Parathyroid adenoma (tissue), 2 donors: ENCODE data around the gene CCDC57.

Experiments used
- H2AFZ ChIP-seq: fragments of 300-600 bp; sonication (generic); one replicate; pipeline ENCODE4 v1.7.0; 2017; ENCODE audit warnings: antibody characterized with exemption, mild to moderate bottlenecking
- H3K27ac ChIP-seq: fragments of 300-600 bp; sonication (generic); one replicate; pipeline ENCODE4 v1.7.0; 2017
- H3K27me3 ChIP-seq: fragments of 300-600 bp; sonication (generic); one replicate; pipeline ENCODE4 v1.7.0; 2017; ENCODE audit warnings: low read length; ENCODE audit not compliant: control insufficient read depth, insufficient read depth
- H3K36me3 ChIP-seq: fragments of 300-600 bp; sonication (generic); one replicate; pipeline ENCODE4 v1.7.0; 2017; ENCODE audit warnings: low read length; ENCODE audit not compliant: control insufficient read depth, insufficient read depth
- H3K4me1 ChIP-seq: fragments of 300-600 bp; sonication (generic); one replicate; pipeline ENCODE4 v1.7.0; 2017; ENCODE audit warnings: control low read depth
- H3K4me2 ChIP-seq: fragments of 300-600 bp; sonication (generic); one replicate; pipeline ENCODE4 v1.7.0; 2017; ENCODE audit warnings: low read length
- H3K4me3 ChIP-seq: fragments of 300-600 bp; sonication (generic); one replicate; pipeline ENCODE4 v1.7.0; 2017; ENCODE audit warnings: low read depth, low read length
- H3K79me2 ChIP-seq: fragments of 300-600 bp; sonication (generic); one replicate; pipeline ENCODE4 v1.7.0; 2017; ENCODE audit warnings: control low read depth
- H3K9ac ChIP-seq: fragments of 300-600 bp; sonication (generic); one replicate; pipeline ENCODE4 v1.7.0; 2017; ENCODE audit warnings: mild to moderate bottlenecking
- H3K9me3 ChIP-seq: fragments of 300-600 bp; sonication (generic); one replicate; pipeline ENCODE4 v1.7.0; 2017; ENCODE audit warnings: low read length; ENCODE audit not compliant: control insufficient read depth
- TF ChIP-seq, protein P1 (sequence below): fragments of 300-600 bp; sonication (generic); IDR thresholded peaks from one replicate; pipeline ENCODE4 v1.7.0; 2017; ENCODE audit warnings: antibody characterized with exemption, mild to moderate bottlenecking
- donor health status: primary hyperparathyroidism.

CCDC57 gene

DNA sequence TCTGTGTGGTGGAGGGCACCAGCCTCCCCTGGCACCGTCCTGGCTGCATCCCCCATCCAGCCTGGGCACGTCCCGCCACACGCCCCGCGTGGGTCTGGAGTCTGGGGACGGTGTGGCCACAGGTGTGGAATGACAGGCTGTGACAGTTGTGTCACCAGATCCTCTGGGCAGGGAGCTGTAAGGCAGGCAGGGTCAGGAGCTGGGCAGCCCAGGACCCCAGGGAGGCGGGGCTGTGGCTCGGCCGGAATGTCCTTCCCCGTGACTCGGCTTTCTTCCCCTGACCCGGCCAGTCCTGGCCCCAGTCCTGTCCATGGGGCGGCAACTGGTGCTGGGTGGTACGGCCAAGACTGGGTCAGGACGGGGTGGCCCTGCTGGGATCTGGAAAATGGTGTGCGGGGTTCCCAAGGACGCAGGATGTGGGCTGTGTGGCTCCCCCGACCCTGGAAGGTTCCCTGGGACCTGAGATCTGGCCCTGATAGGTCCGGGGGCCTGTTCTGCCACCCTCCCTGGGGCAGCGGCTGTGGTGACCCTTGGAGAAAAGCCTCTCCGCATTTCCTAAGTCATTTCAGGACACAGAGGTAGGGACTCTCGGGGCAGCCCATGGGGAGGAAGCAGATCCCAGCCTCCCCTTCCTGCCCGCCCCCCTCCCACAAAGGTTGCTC, 12.9 kb upstream of the CCDC57 start:
- H3K4me3 ChIP-seq = no peak overlapping the region
- H3K4me2 ChIP-seq = no peak overlapping the region
- H3K36me3 ChIP-seq = no peaks in the 10 kb centered on the region
- TF ChIP-seq, protein P1, sequence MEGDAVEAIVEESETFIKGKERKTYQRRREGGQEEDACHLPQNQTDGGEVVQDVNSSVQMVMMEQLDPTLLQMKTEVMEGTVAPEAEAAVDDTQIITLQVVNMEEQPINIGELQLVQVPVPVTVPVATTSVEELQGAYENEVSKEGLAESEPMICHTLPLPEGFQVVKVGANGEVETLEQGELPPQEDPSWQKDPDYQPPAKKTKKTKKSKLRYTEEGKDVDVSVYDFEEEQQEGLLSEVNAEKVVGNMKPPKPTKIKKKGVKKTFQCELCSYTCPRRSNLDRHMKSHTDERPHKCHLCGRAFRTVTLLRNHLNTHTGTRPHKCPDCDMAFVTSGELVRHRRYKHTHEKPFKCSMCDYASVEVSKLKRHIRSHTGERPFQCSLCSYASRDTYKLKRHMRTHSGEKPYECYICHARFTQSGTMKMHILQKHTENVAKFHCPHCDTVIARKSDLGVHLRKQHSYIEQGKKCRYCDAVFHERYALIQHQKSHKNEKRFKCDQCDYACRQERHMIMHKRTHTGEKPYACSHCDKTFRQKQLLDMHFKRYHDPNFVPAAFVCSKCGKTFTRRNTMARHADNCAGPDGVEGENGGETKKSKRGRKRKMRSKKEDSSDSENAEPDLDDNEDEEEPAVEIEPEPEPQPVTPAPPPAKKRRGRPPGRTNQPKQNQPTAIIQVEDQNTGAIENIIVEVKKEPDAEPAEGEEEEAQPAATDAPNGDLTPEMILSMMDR = no peak
- H2AFZ ChIP-seq = no peak overlapping the region
- no peaks in the 10 kb centered on the region for H3K79me2 ChIP-seq
- H3K27ac ChIP-seq = no peak overlapping the region
- no peaks in the 10 kb centered on the region for H3K27me3 ChIP-seq
- peaks cover 6% of the 10 kb centered on the region for H3K4me1 ChIP-seq
- no peaks in the 10 kb centered on the region for H3K9me3 ChIP-seq
- no peak overlapping the region for H3K9ac ChIP-seq

DNA sequence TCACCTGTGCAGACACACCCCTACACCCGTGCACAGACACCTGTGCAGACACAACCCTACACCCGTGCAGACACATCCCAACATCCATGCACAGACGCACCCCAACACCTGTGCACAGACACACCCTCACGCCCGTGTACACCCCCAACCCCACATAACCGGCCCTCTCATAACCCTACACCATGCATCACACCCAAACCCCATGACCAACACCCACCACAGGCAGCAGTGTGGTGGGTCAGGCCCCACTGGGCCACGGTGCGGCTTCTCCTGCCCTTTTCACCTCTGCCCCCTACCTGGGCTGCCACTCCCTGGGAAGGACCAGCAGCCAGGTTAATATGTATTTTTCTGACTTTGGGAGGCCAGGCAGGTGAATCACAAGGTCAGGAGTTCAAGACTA, 12.0 kb upstream of the CCDC57 start:
- Histone ChIP-seq H3K27ac (no peak overlapping the region), H3K4me1 (peaks cover 2% of the 10 kb centered on the region), H3K27me3 (no peaks in the 10 kb centered on the region), H3K36me3 (no peaks in the 10 kb centered on the region), H3K79me2 (no peaks in the 10 kb centered on the region), H2AFZ (no peak overlapping the region), H3K4me2 (no peak overlapping the region), H3K4me3 (no peak overlapping the region), H3K9me3 (no peaks in the 10 kb centered on the region), H3K9ac (no peak overlapping the region)
- TF ChIP-seq, protein P1 = no peak

DNA sequence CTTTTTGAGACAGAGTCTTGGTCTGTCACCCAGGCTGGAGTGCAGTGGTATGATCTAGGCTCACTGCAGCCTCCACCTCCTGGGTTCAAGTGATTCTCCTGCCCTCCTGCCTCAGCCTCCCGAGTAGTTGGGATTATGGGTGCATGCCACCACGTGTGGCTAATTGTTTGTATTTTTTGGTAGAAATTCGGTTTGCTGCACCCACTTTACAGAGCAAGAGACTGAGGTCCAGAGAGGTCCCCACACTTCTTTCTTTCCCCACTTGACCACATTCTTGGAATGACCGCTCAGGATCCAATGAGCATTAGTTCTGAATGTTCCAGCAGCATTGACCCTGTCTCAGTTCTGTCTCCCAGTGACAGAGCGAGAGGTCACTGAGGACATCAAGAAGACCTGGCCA, 10.9 kb upstream of the CCDC57 start:
- Histone ChIP-seq H3K4me2 (no peak overlapping the region), H3K36me3 (no peaks in the 10 kb centered on the region), H3K9me3 (no peaks in the 10 kb centered on the region), H3K4me3 (no peak overlapping the region), H3K79me2 (no peaks in the 10 kb centered on the region), H3K9ac (no peak overlapping the region), H3K27me3 (no peaks in the 10 kb centered on the region), H3K27ac (no peak overlapping the region), H3K4me1 (no peaks in the 10 kb centered on the region), H2AFZ (no peak overlapping the region)
- TF ChIP-seq, protein P1 = no peak

DNA sequence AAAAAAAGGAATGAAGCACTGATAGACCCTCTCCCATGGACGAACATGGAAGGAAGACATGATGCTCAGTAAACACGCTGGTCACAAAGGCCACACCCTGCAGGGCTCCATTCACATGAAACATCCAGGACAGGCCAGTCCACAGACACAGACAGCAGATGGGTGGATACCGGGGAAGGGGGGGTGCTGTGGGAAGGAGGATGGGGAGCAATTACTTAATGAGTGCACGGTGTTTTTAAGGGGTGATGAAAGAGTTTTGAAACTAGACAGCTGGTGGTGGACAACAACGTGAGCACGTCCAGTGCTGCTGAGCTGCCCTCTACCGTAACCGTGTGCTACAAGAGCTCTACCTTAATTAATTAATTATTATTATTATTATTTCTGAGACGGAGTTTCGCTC, 10.2 kb upstream of the CCDC57 start:
- H3K36me3 ChIP-seq = no peaks in the 10 kb centered on the region
- TF ChIP-seq, protein P1 = no peak
- no peak overlapping the region for H3K27ac ChIP-seq

DNA sequence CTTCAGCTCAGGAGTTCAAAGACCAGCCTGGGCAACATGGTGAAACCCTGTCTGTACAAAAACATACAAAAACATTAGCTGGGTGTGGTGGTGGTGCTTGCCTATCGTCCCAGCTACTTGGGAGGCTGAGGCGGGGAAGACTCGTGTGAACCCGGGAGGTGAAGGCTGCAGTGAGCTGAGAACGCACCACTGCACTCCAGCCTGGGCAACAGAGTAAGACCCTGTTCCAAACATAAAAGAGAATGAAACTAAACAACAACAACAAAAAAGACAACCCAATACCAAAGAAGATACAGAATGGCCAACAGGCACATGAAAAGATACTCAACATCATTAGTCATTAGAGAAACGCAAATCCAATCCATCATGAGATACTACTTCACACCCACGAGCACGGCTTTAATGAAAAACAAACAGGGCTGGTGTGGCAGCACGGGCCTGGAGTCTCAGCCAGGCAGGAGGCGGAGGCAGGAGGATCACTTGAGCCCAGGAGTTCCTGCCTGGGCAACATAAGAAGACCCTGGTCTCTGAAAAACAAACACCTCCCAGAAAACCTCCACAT, 8.8 kb upstream of the CCDC57 start:
- Histone ChIP-seq H3K4me1 (peaks cover 10% of the 10 kb centered on the region), H3K27ac (no peak overlapping the region), H2AFZ (no peak overlapping the region), H3K9me3 (no peaks in the 10 kb centered on the region), H3K9ac (no peak overlapping the region), H3K4me2 (no peak overlapping the region), H3K4me3 (no peak overlapping the region), H3K36me3 (no peaks in the 10 kb centered on the region), H3K79me2 (no peaks in the 10 kb centered on the region), H3K27me3 (no peaks in the 10 kb centered on the region)
- TF ChIP-seq, protein P1 = no peak

More for the DNA sequence above, 10.2 kb upstream of the CCDC57 start:
- Histone ChIP-seq H3K4me3 (no peak overlapping the region), H3K4me2 (no peak overlapping the region), H3K79me2 (no peaks in the 10 kb centered on the region), H2AFZ (no peak overlapping the region), H3K4me1 (no peaks in the 10 kb centered on the region), H3K9ac (no peak overlapping the region), H3K27me3 (no peaks in the 10 kb centered on the region), H3K9me3 (no peaks in the 10 kb centered on the region)
